Muscle layer of colon (tissue), 2 donors: Measurements from ENCODE around the gene KCTD1.
"Not testable (repeated sequence)": the region's sequence is repeated elsewhere in the genome, so short reads cannot be mapped to it uniquely, and the experiment has no call there.

Experiments used
- H3K27ac ChIP-seq: one replicate; pipeline ENCODE4 v1.7.0; 2013; ENCODE audit warnings: low read depth, mild to moderate bottlenecking, low read length, moderate library complexity
- H3K27me3 ChIP-seq, 2 donors: one replicate each; pipeline ENCODE4 v1.7.0; 2013; ENCODE audit warnings: low read length in 2 of 2, mild to moderate bottlenecking in 2 of 2; ENCODE audit not compliant: insufficient read depth in 2 of 2, control insufficient read depth in 1 of 2
- H3K36me3 ChIP-seq: one replicate; pipeline ENCODE4 v1.7.0; 2013; ENCODE audit warnings: mild to moderate bottlenecking, low read length; ENCODE audit not compliant: insufficient read depth
- H3K4me1 ChIP-seq: one replicate; pipeline ENCODE4 v1.7.0; 2013; ENCODE audit warnings: mild to moderate bottlenecking, low read length; ENCODE audit not compliant: insufficient read depth
- H3K4me3 ChIP-seq, 2 donors: one replicate each; pipeline ENCODE4 v1.7.0; 2013; ENCODE audit warnings: low read length in 2 of 2, low read depth in 1 of 2, mild to moderate bottlenecking in 1 of 2, moderate library complexity in 1 of 2
- H3K9ac ChIP-seq: one replicate; pipeline ENCODE4 v1.7.0; 2013; ENCODE audit warnings: low read length
- H3K9me3 ChIP-seq: one replicate; pipeline ENCODE4 v1.7.0; 2013; ENCODE audit warnings: mild to moderate bottlenecking, low read length
- donor health status: abdominal sarcoma.
- donor health status: Adenocarcinoma of cecum.

The KCTD1 gene

GRCh38 chr18:26453386-26453901, 94.9 kb downstream of the KCTD1 start:
- Histone ChIP-seq H3K9ac (no peak overlapping the region), H3K9me3 (no peaks in the 10 kb centered on the region), H3K4me1 (no peaks in the 10 kb centered on the region), H3K4me3 (no peak overlapping the region), H3K27ac (no peak overlapping the region), H3K36me3 (peaks cover 1% of the 10 kb centered on the region), H3K27me3 (no peaks in the 10 kb centered on the region)

- Histone ChIP-seq H3K4me3 (no peak overlapping the region), H3K9ac (no peak overlapping the region), H3K27ac (no peak overlapping the region), H3K36me3 (no peaks in the 10 kb centered on the region), H3K4me1 (no peaks in the 10 kb centered on the region), H3K27me3 (no peaks in the 10 kb centered on the region), H3K9me3 (no peaks in the 10 kb centered on the region)
Measured at GRCh38 chr18:26450989-26451682, 97.2 kb downstream of the KCTD1 start.

- Histone ChIP-seq H3K4me3 (no peak overlapping the region), H3K27me3 (no peaks in the 10 kb centered on the region), H3K9me3 (no peaks in the 10 kb centered on the region), H3K4me1 (no peaks in the 10 kb centered on the region), H3K27ac (no peak overlapping the region), H3K9ac (no peak overlapping the region), H3K36me3 (no peaks in the 10 kb centered on the region)
Measured at GRCh38 chr18:26448714-26449159, 99.6 kb downstream of the KCTD1 start.

GRCh38 chr18:26443853-26444252, 104.5 kb downstream of the KCTD1 start:
- Histone ChIP-seq H3K4me3 (no peak overlapping the region), H3K4me1 (no peaks in the 10 kb centered on the region), H3K9me3 (no peaks in the 10 kb centered on the region), H3K36me3 (no peaks in the 10 kb centered on the region), H3K27ac (no peak overlapping the region), H3K27me3 (no peaks in the 10 kb centered on the region), H3K9ac (no peak overlapping the region)

- no peaks in the 10 kb centered on the region for H3K9me3 ChIP-seq
- no peak overlapping the region for H3K4me3 ChIP-seq
- H3K4me1 ChIP-seq = no peaks in the 10 kb centered on the region
- H3K27me3 ChIP-seq = no peaks in the 10 kb centered on the region
- H3K36me3 ChIP-seq = no peaks in the 10 kb centered on the region
- H3K9ac ChIP-seq = no peak overlapping the region
- no peak overlapping the region for H3K27ac ChIP-seq
Measured at GRCh38 chr18:26442126-26442525, 106.2 kb downstream of the KCTD1 start.

GRCh38 chr18:26440644-26441043, 107.7 kb downstream of the KCTD1 start:
- no peaks in the 10 kb centered on the region for H3K4me1 ChIP-seq
- no peaks in the 10 kb centered on the region for H3K9me3 ChIP-seq
- no peak overlapping the region for H3K27ac ChIP-seq
- no peaks in the 10 kb centered on the region for H3K27me3 ChIP-seq
- no peak overlapping the region for H3K9ac ChIP-seq
- no peaks in the 10 kb centered on the region for H3K36me3 ChIP-seq
- no peak overlapping the region for H3K4me3 ChIP-seq

- Histone ChIP-seq H3K4me1 (no peaks in the 10 kb centered on the region), H3K27ac (no peak overlapping the region), H3K36me3 (no peaks in the 10 kb centered on the region), H3K9me3 (no peaks in the 10 kb centered on the region), H3K27me3 (no peaks in the 10 kb centered on the region), H3K4me3 (no peak overlapping the region), H3K9ac (no peak overlapping the region)
Measured at GRCh38 chr18:26439537-26439936, 108.8 kb downstream of the KCTD1 start.

GRCh38 chr18:26438980-26439379, 109.4 kb downstream of the KCTD1 start:
- Histone ChIP-seq H3K9ac (no peak overlapping the region), H3K27ac (no peak overlapping the region), H3K9me3 (no peaks in the 10 kb centered on the region), H3K4me1 (no peaks in the 10 kb centered on the region), H3K27me3 (no peaks in the 10 kb centered on the region), H3K4me3 (no peak overlapping the region), H3K36me3 (no peaks in the 10 kb centered on the region)

- not testable (repeated sequence) for H3K27me3 ChIP-seq, H3K9me3 ChIP-seq, H3K4me1 ChIP-seq, H3K27ac ChIP-seq, H3K36me3 ChIP-seq, H3K9ac ChIP-seq, H3K4me3 ChIP-seq
Measured at GRCh38 chr18:26437634-26438033, 110.7 kb downstream of the KCTD1 start.

- Histone ChIP-seq H3K4me3 (no peak overlapping the region), H3K4me1 (no peaks in the 10 kb centered on the region), H3K27me3 (no peaks in the 10 kb centered on the region), H3K36me3 (no peaks in the 10 kb centered on the region), H3K9me3 (no peaks in the 10 kb centered on the region), H3K9ac (no peak overlapping the region), H3K27ac (no peak overlapping the region)
Measured at GRCh38 chr18:26436176-26437051, 111.9 kb downstream of the KCTD1 start.

- H3K27me3 ChIP-seq = no peaks in the 10 kb centered on the region
- no peaks in the 10 kb centered on the region for H3K9me3 ChIP-seq
- H3K4me3 ChIP-seq = no peak overlapping the region
- H3K27ac ChIP-seq = no peak overlapping the region
- no peak overlapping the region for H3K9ac ChIP-seq
- no peaks in the 10 kb centered on the region for H3K4me1 ChIP-seq
- H3K36me3 ChIP-seq = no peaks in the 10 kb centered on the region
Measured at GRCh38 chr18:26435415-26436095, 112.8 kb downstream of the KCTD1 start.
